HG02885 (cell line): Measurements from ENCODE around the gene SLC7A6.

Source experiments
- ATAC-seq: cut with Tn5 transposase; IDR thresholded peaks from one replicate; pipeline ENCODE4 v1.9.1; 2021; ENCODE audit warnings: mild to moderate bottlenecking; ENCODE audit not compliant: unreplicated experiment, poor library complexity

The SLC7A6 gene

DNA sequence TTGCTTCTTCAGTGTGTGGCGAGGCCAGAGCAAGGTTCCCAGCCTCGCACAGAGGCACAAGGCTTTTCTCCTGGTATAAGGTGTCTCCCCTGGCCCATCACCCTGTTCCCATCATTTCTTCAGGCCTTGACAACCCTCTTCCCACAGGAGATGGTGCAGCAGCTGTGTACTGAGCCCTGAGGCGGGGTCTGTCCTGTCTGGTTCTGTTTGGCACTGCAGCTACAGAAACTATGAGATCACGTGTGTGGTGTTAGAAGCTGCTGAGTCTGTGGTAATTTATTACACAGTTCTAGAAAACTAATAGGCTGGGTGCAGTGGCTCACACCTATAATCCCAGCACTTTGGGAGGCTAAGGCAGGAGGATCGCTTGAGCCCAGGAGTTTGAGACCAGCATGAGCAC is 11.9 kb upstream of the SLC7A6 start:
- no peak for ATAC-seq

GRCh38 chr16:68253721-68254120 is 10.6 kb upstream of the SLC7A6 start:
- ATAC-seq, result no peak

GRCh38 chr16:68255712-68256111 is 8.6 kb upstream of the SLC7A6 start:
- no peak for ATAC-seq

DNA sequence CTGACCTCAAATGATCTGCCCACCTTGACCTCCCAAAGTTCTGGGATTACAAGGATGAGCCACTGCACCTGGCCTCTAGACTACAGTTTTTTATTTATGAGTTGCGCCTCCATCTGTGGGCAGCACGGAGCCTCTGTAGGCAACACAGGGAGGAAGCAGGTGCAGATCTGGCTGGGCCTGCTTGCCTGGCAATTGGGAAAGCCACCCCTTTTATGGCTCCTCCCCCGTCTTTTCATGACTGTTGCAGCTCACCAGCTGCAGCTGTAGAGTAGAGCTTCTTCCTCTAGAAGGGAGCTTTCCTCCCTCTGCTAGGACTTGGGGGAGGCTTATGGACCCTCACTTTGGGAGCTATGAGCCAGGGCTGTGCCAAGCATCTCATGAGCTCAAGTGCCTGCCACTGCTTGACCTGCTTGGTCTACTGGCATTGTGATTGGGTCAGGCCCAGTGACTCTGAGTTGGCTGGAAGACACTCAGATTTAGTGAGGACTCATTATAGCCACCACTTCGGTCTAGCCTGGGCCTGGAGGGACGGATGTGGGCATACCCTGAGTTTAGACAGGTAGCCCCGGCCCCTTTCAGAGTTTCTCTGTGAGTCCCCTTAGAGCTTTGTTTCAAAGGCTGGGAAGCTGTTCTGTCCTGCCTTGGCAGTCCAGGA is 6.9 kb upstream of the SLC7A6 start:
- ATAC-seq, result peak; percentile 71

- no peak for ATAC-seq
Observed at GRCh38 chr16:68257906-68258800, 6.2 kb upstream of the SLC7A6 start.

DNA sequence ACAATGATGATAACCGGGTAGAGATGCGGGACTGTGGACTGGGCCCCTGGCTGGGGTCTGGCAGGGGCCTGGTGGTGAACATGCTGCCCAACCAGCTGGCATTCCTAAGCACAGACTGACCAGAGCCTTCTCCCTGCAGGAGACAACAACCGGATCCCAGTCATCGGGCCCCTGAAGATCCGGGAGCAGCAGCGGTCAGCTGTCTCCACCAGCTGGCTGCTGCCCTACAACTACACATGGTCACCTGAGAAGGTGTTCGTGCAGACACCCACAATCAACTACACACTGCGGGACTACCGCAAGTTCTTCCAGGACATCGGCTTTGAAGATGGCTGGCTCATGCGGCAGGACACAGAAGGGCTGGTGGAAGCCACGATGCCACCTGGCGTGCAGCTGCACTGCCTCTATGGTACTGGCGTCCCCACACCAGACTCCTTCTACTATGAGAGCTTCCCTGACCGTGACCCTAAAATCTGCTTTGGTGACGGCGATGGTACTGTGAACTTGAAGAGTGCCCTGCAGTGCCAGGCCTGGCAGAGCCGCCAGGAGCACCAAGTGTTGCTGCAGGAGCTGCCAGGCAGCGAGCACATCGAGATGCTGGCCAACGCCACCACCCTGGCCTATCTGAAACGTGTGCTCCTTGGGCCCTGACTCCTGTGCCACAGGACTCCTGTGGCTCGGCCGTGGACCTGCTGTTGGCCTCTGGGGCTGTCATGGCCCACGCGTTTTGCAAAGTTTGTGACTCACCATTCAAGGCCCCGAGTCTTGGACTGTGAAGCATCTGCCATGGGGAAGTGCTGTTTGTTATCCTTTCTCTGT is 5.1 kb upstream of the SLC7A6 start:
- no peak for ATAC-seq

GRCh38 chr16:68263559-68264127 is 683 bp upstream of the SLC7A6 start:
- no peak for ATAC-seq

- peak; percentile 2 for ATAC-seq
Observed at GRCh38 chr16:68265078-68265920, 973 bp downstream of the SLC7A6 start.

- no peak for ATAC-seq
Observed at GRCh38 chr16:68267612-68268405, 3.5 kb downstream of the SLC7A6 start.

DNA sequence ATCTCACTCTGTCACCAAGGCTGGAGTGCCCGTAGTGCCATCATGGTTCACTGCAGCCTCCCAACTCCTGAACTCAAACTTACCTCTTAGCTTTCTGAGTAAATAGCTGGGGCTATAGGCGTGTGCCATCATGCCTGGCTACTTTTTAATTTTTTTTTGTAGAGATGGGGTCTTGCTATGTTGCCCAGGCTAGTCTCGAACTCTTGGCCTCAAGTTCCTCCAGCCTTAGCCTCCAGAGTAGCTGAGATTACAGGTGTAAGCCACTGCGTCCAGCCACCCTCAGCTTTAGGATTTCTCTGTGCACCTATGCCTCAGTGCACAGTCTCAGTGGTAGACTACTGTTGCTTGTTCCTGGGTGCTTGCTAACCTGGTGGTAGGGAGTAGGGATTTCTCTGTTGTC is 5.5 kb downstream of the SLC7A6 start:
- no peak for ATAC-seq

- ATAC-seq, result no peak
Observed at GRCh38 chr16:68270353-68270752, 6.0 kb downstream of the SLC7A6 start.

DNA sequence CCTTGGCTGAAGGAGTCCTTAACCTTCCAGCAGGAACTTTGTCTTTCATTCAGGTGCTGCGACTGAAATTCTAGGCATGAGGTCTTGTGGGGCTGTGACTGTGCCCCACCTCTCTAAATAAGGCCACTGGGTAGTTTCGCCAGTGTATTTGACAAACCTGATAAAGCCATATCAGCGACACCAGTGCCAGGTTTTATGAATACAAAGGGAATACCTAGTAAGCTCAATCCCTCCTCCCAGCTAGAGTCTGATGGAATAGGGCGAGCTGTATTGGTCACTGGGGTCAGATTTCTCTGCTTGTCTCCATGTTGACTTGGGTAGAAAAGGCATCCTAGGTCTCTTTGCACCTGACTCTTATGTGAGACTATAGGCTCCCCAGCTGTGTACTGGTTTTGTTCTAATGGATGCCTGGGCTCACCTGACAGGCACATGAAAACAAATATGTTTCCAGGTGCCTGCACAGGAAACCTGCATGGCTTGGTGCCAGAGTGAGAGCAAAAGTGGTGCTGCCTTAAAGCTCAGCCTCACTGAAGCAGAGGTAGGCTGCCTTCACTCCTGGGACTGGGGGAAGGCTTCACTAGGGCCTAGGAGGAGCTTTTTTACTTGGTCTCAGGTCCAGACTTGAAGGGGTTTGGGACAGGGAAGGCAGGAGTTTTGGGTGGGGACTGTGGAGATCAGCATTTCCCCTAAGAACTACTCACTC is 8.3 kb downstream of the SLC7A6 start:
- no peak for ATAC-seq

DNA sequence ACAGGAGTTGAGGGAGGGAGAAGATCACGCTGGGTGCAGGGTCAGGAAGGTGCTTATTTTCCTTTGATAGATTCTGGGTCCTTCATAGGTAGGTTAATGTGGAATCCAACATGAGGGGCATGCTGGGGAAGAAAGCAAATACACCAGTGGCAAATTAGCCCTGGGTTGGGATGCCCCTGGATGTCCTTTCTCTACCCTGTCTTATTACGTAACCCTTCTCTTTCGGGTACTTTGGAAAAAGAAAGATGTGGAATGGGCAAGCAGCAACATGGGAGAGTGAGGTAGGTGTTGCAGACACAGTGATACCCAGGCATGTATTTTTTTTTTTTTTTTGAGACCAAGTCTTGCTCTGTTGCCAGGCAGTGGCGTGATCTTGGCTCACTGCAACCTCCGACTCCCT is 9.1 kb downstream of the SLC7A6 start:
- no peak for ATAC-seq

DNA sequence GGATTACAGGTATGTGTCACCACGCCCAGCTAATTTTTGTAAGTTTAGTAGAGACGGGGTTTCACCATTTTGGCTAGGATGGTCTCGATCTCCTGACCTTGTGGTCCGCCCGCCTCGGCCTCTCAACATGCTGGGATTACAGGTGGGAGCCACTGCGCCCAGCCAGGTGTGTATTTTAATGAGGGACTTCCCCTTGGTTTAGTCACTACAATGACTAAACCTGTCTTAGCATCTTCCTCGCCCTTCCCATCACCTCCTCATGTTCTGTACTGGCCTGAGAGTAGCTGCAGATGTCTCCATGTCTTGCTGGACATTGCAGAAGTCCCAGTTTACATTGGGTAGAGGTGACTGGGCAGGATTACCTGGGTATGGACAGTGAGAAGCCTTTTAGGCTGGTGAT is 9.6 kb downstream of the SLC7A6 start:
- ATAC-seq, result no peak

- no peak for ATAC-seq
Observed at GRCh38 chr16:68274441-68274840, 10.1 kb downstream of the SLC7A6 start.

- ATAC-seq, result peak; percentile 63
Observed at GRCh38 chr16:68275611-68276191, 11.4 kb downstream of the SLC7A6 start.

GRCh38 chr16:68276223-68276622 is 11.9 kb downstream of the SLC7A6 start:
- no peak for ATAC-seq
